GM18520 (cell line): Measurements from ENCODE around the gene PLCB1.
A peak's percentile ranks its signal among the peaks of the same experiment; 100 is the strongest.

Experiments used
- ATAC-seq: cut with Tn5 transposase; IDR thresholded peaks from one replicate; pipeline ENCODE4 v1.9.1; 2021; ENCODE audit not compliant: unreplicated experiment

PLCB1 gene

DNA sequence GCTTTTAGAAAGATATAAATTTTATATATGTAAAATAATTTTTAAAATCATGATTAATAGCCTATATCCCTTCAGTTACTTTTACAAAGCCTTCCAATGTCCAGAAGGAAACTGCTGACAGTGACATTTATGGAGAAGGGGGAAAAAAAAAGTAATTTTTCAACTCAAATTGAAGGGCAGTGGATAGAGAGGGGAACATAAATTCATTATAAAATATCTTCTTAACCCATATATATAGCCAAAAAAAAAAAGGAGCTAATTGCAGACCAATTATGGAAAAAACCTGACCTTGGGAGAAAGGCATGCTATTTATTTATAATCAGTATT is 392.9 kb downstream of the PLCB1 start:
- ATAC-seq = no peak

DNA sequence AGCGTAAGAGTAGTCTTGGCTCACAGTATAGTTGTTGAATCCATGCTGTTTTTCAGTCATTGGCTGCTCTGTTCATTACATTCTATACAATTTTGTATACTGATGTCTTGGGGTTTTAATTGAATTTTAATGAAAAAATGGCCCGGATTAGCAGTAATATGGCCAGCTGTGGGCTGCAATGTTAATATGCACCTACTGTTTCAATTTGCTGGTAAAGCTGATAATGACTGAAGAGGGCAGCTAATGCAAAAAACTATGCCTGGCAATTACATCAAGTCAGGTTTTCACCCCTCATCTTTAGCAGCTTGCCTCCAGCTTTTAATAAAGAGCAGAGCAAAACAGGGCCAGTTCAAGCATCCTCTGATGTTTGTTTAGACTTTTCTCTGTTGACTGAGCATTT is 394.5 kb downstream of the PLCB1 start:
- no peak for ATAC-seq

DNA sequence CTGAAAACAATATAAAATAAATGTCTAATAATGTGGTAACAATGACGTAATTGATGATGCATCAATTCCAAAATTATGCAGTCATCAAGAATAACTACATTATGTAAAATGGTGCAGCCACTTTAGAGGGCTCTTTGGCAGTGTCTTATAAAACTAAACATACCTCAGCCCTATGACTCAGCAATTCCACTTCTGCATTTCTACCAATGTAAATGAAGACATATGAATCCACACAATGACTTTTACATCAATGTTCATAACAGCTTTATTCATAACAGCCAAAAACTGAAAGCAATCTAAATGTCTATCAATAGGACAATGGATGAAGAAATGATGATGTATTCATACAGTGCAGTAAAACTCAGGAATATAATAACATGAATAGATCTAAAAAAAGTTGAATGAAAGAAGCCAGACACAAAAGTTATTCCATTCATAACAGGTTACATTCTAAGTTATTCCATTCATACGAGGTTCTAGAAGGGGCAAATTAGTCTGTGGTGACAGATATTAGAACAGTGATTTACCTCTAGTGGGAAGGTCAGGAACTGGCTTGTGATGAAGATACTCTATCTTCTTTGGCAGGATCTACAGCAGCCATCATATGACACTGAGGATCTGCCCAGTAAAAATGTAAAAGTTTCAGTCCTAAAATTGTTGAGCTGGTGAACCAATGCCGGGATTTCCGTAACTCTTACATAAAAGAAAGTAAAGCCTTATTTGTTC is 396.1 kb downstream of the PLCB1 start:
- ATAC-seq = peak; percentile 66

DNA sequence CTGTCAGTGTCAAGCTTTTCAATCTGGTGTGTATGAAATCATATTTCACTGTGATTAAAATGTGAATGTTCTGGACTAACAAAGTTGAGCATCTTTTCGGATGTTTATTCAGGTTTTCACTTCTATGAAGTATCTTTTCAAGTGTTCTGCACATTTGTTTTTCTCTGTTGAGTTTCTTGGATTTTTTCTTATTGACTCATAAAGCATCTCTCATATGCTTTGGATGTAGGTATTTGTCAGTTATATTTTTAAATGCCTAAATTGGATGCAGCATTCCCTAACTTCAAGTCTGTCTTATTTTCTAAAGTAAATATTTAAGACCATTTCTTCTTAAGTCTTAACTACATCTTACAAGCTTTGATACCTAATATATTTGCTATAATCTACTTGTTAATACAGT is 398.0 kb downstream of the PLCB1 start:
- no peak for ATAC-seq

DNA sequence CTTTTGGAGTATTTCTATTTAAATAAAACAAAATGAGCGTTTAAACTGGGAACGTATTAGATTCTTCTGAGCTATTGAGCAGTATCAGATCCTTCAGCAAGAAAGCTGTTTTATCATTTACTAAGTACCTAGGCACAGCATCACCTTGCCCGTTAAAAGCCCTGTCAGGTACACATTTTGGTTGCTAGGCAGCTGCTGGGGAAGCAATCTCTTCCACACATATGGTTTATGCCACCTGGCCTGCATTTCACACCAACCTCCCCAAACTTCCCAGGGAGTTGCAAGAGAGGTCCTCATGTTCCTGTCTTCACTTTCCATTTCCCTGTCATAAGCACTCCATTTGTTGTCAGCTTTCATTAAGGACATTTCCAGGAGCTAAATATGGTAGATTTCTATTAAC is 400.1 kb downstream of the PLCB1 start:
- ATAC-seq = no peak

DNA sequence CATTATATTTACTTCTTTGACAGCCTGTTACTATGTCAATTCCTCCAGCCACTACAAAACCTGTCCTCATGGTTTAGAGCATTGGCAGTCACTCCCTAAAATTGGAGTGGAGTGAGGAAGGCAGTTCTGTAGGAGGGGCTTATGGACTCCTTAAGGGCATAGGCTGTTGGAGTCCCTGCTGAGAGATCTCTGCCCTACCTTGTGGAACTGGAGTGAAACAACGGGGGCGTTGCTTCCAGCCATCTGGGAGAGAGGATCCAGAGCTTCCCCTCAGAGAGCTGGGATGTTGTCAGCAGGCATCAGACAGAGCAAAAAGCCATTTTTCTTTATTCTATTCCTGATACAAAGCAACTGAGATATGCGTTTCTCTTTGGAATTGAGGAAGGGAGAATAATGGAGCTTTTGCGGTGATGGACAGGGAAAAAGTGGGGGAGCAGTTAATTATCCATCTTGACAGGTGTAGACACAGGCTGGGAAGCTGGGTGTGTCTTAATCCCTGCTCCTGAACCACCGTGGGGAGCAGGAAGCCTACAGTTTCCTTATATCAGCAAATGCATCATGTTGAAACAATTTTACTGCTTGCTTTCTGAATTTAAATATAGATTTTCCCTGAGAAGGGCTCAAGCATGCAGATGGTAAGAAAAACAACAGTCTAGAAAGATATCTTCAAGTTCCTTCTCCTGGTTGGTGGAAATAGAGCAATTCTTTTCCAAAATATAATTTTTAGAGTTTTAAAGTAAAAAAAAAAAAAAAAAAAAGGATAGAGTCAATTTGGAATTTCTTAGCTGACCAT is 402.5 kb downstream of the PLCB1 start:
- ATAC-seq = no peak

DNA sequence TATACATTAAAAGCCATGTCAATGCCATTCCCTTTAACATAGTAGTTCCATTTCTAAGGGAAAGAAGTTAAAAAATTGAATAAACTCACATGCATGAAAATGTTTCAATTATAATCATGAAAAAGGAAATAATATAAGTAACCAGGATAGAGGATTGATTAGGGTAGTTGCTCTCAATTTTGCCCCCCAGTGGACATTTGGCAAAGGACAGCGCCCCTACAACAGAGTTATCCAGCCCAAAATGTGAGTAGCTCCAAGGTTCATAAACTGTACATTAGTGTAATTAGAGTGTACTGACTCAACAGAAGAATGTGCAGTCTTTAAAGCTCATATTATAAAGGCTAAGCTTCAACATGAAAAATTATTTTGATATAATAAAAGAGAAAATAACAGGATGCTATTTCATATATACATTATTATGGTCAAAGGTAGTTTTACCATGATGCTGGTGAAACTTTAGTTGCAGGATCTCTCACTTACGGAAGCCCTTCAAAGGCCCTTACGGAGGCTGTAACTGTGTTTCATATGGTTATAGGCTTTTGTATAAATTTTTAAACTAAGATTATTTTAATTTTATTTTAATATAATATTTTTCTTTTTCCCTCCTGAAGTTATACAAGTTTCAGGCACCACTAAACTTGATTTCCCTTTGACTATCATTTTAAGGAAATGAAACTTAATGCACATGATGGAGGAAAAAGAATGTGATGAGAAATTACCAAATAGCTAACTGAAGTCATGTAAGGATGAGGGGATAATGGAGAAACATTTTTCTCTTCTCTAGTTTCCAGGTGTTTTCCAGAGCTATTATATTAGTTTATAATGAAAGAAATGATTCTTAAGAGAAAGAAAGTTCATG is 403.6 kb downstream of the PLCB1 start:
- no peak for ATAC-seq

DNA sequence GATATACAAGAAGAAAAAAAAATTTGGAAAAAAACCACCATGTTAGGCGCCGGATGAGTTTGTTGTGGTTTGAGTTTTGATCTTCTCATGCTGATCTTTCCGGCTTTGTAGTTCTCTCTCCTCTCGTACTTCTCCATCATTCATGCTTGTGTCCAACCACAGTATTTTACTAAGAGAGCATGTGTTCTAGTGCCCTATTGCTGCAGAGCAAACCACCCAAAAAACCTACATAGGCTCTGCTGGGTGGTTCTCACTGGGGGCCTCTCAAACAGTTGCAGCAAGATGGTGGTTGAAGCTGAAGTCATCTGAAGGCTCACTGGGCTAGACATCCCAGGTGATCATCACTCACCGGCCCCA is 404.2 kb downstream of the PLCB1 start:
- ATAC-seq = no peak

DNA sequence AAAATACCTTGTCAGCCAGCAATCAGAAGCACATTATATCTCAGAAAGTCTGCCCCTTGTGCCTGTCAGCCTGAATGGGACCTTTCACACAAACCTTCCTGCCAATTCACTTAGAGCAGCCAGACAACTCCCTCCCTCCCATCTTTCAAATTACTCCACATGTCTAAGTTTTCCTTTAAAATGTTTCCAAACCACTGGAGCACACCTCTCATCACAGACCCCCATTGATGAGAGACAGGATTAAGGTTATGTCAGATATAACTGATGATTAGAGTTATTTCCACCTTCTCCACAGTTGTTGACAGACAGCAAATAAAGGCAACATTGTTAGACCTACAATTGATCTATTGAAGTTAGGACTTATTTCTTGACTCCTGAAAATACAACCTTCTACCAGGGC is 408.4 kb downstream of the PLCB1 start:
- ATAC-seq = no peak

DNA sequence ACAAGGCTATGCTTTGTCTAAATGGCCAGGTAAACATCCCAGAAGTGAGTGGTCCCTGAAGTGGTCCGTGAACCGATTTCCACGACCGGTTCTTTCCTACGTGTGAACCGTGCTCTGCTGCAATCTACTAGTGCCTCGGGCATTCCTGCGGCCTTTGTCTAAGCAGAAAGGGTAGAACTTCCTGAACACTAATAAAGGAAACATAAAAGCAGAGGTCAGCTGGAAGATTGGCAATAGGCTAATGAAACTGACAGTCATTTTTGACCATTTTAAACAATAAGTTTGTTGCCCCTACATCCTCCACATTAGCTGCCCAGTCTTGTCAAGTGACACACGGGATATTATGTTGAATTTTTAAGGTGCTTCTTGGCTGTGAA is 410.0 kb downstream of the PLCB1 start:
- ATAC-seq = no peak

DNA sequence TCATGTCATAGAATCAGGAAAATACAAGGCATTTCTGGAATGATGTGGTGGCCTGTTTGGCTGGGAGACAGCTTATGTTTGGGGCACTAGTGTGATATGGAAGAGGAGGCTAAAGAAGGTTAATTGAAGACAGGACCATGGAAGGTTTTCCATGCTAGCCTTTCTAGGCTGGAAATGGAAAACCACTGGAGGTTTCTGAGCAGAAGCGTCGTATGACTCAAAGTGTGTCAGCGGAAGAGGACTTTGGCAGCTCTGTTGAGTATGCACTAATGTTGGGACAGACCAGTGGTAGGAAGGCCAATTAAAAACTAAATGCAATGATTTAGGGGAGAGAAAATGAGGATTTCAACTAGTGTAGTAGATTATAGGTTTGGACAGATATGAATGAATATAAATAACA is 413.1 kb downstream of the PLCB1 start:
- ATAC-seq = no peak

DNA sequence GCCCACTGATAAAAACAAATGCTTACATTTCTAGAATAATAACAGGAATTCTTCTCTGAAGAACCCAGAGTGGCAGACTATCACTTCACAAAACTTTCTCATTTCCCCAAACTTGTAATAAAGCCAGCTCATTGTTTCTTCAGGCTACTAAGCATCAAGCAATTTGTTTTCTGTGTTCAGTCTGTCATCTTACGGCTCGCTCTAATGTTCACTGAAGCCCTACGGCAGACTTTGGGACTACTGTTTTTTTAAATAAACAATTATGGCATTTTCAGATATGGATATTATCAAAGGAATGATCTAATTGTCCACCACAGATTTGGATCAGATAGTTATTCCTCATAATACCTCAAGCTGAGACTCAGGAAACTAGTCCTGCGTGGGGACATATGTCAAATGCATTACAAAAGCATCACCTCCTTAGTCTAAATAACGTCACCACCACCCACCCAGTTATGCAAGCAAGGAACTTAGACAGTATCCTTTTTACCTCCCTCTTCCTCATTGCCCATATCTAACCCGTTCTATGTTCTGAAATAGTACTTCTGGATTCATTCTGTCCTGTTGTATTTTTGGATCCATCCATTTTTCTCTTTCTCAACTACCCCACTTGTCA is 415.1 kb downstream of the PLCB1 start:
- ATAC-seq = no peak

DNA sequence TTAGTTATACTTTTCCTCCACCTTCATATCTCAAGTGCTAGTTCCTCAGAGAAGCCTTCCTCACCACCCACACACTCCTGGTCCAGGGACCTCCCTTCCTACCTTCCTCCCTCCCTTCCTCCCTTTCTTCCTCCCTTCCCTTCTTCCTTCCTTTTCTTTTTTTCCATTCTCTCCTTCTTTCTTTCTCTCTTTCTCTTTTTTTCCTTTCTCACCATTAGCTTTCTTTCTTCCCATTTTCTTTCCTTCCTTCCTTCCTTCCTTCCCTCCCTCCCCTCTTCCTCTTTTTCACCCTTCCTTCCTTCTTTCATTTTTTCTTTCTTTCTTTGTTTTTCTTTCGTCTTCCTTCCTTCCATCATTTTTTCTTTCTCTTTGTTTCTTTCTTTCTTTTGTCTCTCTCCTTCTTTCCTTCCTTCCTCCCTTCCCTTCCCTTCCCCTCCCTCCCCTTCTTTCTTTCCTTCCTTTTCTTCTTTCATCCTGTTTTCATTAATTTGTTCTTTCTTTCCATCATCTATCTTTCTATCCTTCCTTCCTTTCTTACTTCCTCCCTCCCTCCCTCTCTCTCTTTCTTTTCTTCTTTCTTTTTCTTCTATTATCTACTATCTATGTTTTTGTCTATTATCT is 416.0 kb downstream of the PLCB1 start:
- no peak for ATAC-seq

DNA sequence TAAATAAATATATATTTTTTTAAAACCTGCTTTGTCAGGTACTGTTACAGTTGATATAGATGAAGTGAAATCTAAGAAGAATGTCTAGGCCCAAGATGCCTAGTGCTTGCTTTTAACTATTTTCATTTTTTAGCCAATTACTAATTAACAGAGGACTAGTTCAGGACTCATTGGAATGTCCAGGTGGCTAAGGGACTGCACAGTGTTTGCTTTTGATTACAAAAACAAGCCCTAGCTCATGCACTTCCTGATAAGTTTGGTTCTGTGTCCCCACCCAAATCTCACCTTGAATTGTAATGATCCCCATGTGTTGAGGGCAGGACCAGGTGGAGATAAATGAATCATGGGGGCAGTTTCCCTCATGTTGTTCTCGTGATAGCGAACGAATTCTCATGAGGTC is 417.1 kb downstream of the PLCB1 start:
- no peak for ATAC-seq

DNA sequence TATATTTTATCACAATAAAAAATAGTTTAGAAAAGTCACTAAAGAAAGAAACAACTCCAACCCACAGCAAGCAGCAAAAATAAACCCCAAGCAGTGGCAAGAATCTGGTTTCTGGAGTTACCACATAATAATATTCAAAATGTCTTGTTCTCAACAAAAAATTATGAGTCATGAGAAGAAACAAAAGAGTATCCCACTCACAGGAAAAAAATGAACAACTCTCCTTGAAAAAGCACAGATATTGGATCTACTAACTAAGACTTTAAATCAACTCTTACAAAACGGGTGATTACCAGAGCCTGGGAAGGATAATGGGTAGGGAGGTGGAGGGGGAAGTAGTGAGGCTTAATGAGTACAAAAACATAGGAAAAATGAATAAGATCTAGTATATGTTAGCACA is 425.6 kb downstream of the PLCB1 start:
- ATAC-seq = no peak

DNA sequence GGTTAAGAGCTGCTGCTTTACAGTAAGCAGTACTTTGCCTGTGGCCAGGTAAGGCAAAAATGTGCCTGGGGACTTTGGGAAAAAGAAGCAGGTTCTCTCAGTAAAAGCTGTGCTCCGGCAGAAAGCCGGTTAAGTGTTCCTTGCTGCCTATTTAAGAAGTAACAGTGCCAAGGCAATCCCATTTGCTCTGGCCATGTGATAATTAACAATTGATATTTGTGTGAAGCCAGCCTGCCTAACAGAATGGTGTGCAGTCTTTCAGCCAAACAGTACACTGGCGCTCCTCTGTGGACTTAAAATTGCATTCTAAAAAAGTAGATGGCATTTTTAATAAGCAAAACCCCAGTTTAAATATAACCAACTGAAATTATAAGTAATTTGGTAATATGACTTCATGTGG is 430.3 kb downstream of the PLCB1 start:
- ATAC-seq = no peak

DNA sequence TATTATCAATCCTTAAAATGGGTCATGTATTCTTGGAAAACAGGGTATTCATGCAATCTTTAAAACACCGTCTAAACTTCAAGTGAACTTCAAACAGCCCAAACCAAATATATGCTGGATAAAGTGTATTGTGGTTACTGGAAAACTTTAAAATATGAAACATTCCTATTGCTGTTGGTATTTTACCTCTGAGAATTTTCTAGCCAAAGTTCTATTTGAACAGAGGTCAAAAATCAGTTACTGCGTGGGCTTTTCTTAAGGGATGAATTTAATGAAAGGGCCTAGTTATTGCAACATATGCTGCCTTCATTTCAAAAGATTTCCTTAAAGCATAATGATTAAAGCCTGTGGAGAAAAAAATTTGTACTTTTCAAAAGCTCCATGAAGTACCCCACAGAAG is 436.0 kb downstream of the PLCB1 start:
- ATAC-seq = no peak

DNA sequence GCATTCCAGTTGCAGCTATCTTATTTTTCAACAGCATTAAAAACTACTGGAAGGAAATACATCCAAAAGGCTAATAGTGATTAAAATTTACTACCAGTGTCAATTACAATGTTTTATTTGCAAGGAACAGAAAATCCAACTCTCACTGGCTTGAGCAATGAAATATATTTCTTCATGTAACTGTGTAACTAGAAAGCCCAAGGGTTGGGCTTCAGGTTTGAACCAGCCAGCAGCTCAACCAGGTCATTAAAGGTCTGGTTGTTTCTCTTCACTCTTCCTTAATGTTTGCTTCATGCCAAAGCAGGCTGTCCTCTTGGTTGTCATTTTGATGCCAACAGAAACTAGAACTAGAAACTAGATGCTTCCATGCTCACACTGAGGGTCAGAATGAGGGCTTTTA is 437.7 kb downstream of the PLCB1 start:
- no peak for ATAC-seq

DNA sequence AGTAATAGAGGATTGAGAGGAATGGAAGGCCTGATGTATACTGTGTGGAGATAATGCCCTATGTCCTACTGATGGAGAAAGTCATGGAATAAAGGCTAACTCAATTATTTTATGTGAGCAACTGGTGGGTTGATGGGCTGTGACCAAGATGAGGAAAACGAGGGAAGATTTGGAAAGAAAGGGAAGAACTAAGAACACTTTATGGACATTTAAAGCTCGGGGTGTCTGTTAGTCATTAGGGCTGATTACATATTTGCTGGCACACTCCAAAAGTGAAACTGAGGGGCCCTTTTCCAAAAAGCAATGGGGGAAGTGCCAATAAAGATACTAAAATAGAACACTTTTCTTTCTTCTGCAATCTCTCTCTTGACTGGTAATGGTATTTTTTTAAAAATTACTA is 439.5 kb downstream of the PLCB1 start:
- no peak for ATAC-seq

DNA sequence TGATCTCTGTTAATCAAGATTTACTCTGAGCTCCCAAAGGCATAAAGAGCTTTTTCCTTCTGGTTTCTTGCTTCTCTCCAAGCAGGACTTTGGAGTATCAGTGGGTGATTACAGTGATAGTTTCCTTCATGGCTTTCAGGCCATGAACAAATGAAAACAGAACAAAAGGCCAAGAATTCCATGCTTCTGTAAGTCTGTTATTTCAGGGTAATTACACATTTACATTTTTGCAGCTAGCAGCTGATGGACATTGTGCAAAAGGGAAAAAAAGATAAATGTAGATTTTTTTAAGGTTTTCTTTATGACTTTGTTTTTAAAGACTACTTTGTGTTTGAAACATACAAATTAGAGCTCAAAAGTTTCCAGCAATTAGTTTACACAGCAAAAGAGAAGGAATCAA is 441.6 kb downstream of the PLCB1 start:
- ATAC-seq = no peak

DNA sequence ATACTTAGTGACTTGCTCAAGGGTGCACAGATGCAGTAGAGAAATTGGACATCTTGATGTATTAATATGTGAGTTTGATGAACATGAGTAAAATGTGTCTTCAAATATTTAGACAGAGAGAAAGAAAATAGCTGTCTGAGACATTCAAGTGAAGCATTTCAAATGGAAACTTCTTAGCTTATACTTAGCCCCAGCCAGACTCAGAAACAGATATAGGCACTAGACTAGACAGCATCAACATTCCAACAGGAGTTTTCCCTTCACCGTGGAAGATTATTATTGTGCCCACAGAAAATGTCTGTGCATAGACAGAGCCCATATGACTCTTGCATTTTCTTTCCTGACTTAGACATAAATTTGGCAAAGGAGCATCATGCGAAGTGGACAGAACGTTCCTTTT is 443.0 kb downstream of the PLCB1 start:
- ATAC-seq = no peak
